Activated CD4-positive, alpha-beta T cell treated with anti-CD3 and anti-CD28 coated beads, Interleukin-2, Interleukin-4, amounts not matched to agents 100 ng/mL and 50 ng/mL, durations not matched to agents 16 hours and 8 hours (primary cell): ENCODE data around the gene NAA35.
"Not testable (repeated sequence)": the region's sequence is repeated elsewhere in the genome, so short reads cannot be mapped to it uniquely, and the experiment has no call there.

Experiments
- DNase-seq: peaks from one replicate; pipeline ENCODE4 v3.0.0-alpha.2; 2020; ENCODE audit warnings: low spot score

Gene NAA35

DNA sequence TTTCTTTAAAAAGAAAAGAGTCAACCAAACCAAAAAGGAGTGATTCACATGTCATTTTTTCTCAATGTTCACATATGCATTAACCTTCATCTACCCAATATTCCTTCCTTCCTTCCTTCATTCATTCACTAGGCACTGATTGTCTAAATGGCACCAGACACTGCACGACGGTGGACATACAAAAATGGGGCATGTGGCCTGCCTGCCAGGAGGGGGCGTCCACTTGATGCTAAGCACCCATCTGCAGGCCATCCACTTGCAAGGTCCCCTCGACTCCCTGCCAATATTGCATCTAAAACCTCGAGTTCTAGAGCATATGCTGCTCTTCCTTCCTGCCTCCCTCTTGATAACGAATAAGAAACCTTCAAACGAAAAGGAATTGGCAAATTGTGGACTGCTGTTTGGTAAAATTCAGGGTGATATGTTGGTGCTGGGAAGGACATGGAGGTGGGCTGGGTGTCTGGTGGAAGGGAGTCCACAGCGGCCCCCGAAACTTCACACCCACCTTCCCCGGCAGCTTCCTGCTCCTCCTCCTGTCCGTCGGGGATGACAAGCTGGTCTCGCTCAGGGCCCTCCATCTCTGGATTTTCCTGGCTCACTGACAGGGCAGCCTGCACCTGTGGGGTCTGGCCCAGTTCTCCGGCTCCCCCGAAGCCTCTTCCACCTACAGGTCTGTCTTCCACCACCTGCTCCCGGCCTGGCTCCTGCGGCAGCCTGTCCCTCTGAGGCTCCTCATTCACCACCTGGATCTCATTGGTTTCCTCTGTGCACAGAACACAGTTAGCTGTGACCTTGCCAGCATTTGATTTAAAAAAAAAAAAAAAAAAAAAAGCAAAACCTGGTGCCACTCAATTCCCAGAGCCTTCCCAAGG is 94.2 kb downstream of the NAA35 start:
- peak; percentile 22 for DNase-seq

DNA sequence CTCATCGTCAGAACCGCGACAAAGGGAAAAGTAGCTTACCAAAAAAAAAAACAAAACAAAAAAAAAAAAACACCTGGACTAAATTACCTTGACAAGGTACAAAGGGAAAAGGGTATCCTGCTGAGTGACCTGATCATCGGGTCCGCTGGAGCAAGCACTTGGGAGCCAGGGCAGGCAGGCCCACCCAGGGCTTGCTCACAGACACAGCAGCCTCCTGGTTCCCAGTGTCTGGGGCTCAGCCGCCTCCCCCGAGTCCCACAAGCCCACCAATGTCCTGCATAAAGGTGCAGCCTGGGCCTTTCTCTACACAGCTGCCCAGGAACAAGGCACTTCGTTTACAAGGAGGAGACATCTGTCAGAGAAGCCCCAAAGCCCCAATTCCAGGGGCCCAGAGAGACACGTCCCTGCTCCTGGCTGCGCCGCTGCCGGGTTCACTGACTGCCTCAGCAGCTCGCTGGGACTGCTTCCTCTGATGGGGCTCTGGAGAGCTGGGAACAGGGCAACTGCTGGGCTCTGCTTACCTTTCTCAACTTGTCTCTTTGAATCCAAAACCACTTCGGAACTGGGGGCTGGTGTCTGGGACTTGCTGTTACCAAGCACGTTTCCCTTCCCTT is 95.0 kb downstream of the NAA35 start:
- no peak for DNase-seq

DNA sequence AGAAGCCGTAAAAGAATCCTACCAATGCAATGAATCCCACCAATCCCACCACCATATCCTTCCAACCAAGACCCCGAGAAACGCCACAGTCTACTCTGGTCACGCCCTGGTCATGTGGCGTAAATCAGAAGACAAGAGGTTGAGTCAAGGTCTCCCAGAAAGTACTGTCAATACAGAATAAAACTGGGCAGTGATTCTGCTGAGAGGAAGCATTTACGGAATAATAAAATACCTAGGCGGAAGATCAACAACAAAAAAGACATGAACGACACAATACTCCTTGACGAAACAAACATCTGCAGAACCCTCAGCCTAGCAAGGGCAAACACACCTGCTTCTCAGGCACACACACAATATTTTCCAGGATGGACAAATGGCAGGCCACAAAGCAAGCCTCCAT is 95.6 kb downstream of the NAA35 start:
- DNase-seq: no peak

DNA sequence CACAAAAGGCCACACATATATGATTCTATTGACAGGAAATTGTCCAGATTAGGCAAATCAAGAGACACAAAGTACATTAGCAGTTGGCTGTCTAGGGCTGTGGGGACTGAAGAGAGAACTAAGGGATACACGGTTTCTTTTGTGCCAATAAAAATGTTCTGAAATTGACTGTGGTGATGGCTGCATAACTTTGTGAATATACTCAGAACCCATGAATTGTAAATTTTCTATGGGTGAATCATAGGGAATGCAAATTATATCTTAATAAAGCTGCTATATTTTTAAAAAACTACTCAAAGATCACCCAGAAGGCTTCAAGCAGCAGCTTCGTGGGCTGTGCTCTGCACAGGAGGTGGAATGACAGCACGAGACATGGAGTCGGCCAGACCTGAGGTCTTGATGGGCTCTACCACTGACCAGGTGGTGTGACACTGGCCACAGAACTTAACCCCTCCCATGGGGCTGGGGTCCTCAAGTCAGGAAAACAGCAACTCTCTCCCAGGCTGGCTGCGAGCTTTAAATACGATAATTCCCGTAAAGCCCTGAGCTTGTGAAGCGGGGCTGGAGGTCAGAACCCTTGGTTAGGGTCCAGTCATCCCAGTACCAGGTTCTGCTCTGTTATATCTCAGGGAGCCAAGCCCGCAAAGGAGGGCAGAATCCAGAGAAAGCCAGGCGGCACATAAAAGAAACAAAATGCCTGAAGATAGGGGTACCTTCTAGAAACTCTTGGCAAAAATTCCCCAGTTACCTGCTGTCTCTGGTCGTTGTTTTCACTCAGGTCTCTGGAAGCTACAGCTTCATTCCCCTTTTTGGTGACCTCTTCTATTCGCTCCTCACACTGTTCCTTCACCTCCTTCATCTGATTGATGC is 99.3 kb downstream of the NAA35 start:
- no peak for DNase-seq

DNA sequence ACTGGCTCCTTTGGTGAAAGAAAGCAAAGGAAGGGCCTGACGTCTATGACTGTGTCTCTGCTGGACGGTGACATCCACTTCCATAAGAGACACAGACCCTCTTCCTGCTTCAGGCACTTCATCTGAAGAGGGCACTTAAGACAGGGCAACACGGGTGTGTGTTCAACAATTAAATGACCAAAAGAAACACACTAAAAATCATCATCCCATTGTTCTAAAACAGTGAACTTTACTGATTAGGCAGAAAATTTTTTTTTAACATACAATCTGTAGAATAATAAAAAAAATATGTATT is 99.9 kb downstream of the NAA35 start:
- DNase-seq: no peak

DNA sequence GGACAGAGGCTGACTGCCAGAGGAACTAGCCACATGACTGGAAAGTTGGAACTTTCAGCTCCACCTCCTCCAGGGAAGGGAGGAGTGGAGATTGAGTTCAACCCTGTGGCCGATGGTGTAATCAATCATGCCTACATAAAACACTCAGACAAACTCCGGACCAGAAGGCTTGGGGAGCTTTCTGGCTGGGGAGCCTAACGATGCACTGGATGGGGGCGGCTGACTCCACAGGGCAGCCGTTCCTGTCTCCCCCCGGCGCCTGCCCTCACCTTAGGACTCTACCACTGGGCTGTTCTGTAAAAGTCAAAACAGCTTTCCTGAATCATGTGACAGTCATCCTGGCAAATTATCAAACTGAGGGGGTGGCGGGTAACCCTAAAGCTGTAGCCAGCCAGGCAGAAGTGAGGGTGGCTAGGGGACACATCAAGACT is 100.4 kb downstream of the NAA35 start:
- no peak for DNase-seq

- DNase-seq: no peak
Measured at GRCh38 chr9:86042199-86042978, 101.4 kb downstream of the NAA35 start.

GRCh38 chr9:86043586-86043985 is 102.6 kb downstream of the NAA35 start:
- no peak for DNase-seq

- DNase-seq: no peak
Measured at GRCh38 chr9:86043999-86044398, 103.1 kb downstream of the NAA35 start.

DNA sequence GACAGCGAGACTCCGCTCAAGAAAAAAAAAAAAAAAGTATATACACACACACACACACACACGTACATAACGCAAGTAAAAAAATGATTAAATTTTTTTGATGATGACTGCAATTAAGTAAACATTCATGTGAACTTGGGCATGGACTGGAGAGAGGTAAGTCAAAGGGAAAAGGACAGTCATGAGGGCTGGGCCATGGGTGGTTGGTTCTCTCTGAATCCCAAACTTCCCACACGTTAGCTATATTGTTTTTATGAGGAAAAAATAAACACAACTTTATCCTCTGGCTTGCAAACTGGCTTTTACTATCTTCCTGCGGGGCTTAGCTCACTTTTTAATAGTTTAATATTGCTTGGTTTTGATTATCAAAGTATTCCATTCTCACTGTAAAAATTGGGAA is 104.7 kb downstream of the NAA35 start:
- no peak for DNase-seq

- no peak for DNase-seq
Measured at GRCh38 chr9:86046071-86046636, 105.2 kb downstream of the NAA35 start.

DNA sequence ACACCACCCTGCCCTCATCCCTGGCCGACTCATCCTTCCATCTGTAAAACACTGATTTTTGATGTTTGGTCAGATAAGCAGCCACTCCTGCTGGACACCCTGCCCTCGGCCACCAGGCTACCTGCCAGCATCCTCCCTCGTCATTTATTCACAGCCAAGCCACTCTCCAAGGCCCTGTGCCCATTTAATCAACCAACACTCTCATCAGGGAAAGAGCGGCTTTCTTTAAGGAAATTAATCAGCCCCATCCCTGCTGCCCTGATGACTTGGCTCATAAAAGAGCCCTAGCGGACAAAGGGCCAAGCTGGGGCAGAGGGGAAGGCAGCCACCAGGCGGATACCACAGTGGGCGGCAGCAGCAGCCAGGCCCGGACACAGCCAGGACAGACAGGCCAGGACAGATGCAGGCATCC is 106.0 kb downstream of the NAA35 start:
- DNase-seq: no peak

GRCh38 chr9:86047361-86047760 is 106.4 kb downstream of the NAA35 start:
- no peak for DNase-seq

- not testable (repeated sequence) for DNase-seq
Measured at GRCh38 chr9:86048018-86048742, 107.2 kb downstream of the NAA35 start.

GRCh38 chr9:86052556-86053468 is 111.9 kb downstream of the NAA35 start:
- DNase-seq: no peak

DNA sequence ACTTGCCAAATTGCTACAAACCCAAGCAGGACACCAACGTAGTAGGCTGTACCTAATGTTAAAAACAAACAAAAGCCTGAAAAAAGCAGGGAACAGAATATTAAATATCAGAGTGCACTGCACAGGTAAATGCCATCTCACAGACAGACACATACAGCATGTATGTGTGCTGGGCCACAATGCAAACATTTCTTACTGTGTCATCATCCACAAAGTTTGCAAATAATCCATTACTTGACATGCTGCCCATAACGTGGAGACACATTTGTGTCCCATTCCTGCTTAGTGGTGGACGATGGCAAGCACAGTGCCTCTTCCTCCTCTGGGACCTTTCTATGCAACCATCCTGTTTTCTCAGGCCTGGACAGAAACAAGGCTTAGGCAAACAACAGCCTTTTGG is 113.7 kb downstream of the NAA35 start:
- DNase-seq: no peak

DNA sequence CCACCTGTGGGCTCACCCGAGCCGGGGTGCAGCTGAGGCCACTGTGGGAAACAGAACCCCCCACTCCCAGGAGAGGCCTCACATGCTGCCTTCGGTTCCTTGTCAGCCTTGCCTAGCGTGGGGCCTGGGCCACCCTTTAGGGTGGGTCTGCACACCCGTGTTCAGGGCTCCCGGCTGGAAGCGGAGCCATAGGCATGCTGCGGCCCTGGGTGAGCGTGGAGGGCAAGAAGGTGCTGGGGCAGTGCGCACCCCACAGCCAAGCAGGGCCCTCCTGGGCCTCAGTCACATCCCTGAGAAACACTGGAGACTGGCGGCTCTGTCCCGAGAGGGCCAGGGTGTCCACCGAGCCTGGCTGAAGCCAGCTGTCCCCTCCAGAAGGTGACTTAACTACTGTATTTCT is 116.5 kb downstream of the NAA35 start:
- no peak for DNase-seq

DNA sequence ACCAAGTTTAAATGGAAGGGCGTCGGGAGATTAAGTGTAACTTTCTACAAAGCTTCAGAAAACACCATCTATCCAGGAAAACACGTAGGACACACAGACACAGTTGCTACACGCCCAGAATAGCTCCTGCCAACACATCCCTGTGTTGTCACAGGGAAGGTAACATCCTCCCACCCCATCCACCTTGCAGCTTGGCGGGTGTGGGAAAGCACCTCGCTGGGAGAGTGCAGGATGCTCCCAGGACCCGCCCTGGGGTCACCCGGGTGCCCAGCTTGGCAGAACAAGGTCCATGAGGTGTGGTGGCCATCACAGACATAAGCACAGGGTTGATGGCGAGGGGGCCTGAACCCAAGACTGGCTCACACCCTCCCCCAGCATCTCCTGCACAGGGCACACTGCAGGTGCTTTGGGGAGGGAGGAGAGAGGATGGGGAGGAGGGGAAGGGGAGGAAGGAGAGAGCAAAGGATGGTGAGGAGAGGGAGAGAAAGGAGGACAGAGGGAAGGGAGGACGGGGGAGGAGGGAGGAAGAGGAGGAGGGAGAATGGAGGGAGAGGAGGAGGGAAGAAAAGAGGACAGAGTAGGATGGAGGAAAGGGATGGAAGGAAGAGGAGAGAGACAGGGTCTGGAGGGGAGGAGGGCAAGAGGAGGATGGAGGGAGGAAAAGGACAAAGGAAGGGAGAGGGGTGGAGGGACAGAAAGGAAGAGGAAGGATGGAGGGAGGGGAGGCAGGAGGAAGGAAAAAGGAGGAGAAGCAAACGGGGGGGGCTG is 121.2 kb downstream of the NAA35 start:
- DNase-seq: no peak
